ENCODE data around the gene FOCAD.

The FOCAD gene

DNA sequence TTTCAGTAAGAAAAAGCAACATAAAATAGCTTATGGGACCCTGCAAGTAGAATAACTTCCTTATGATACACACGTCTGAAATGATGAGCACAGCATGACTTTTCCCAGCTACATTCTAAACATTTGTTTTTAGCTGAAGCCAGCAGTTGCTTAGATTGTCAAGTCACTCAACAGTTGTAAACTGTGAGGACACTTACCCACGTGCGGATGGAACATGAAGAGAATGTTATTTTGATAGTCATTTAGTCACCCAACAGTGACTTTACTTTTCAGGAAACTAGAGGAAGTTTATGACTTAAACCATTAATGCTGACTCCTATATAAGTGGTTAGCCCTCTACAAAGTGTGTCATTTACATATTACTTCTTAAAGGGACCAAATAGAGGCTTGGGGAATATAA is 344.4 kb downstream of the FOCAD start:
- no peak overlapping the region for H3K4me3 ChIP-seq (ENCODE audit: control insufficient read depth, low read depth, low read length)
- TF ChIP-seq CTCF (IDR thresholded peaks at IDR 0.05; ENCODE audit: control insufficient read depth, insufficient read depth, low read depth, low read length, missing control alignments) = no peak
- DNase-seq (ENCODE audit: low read depth) = no peak

DNA sequence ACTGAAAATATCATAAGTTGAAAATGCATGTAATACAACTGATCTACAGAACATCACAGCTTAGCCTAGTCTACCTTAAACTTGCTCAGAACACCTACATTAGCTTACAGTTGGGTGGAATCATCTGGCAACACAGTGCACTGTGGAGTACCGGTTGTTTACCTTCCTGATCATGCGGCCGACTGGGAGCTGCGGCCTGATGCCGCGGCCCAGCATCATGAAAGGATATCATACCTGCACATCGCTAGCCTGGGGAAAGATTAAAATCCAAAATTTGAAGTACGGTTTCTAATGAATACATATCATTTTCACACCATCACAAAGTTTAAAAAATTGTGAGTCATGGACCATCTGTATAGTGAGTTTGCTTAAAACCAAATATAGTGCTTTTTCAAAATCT is 345.6 kb downstream of the FOCAD start:
- TF ChIP-seq CTCF (IDR thresholded peaks at IDR 0.05; ENCODE audit: control insufficient read depth, insufficient read depth, low read depth, low read length, missing control alignments) = no peak
- H3K4me3 ChIP-seq (ENCODE audit: control insufficient read depth, low read depth, low read length) = no peak overlapping the region
- DNase-seq (ENCODE audit: low read depth) = no peak

DNA sequence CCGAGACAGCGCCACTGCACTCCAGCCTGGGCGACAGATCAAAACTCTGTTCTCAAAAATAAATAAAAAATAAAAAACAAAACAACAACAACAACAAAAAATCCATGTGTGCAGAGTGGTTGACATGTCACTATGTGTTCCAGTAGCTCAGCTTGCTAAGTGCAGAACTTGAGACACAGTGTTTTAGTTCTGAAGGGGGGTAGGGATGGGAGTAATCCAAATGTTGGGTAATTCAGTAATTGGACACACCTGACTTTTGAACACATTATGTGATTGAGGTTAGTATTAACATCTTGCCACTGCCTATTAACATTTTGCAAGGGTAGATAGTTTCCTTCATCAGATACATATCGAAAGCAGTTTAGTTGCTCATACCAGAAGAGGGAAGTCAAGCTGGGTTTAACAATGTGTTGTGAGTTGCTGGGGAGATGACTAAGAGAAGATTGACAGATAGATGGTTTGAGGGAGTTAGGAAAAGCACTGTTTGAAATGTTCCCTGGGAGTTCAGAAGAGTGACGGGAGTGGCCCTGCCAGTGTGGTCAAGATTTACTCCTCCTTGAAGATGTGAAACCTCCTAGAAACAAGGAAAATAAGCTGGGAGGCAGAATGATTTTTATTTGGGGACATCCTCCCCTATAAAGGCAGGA is 346.5 kb downstream of the FOCAD start:
- TF ChIP-seq CTCF (IDR thresholded peaks at IDR 0.05; ENCODE audit: control insufficient read depth, insufficient read depth, low read depth, low read length, missing control alignments) = no peak
- DNase-seq (ENCODE audit: low read depth) = peak; percentile 41
- peak overlapping the region; percentile 49 for H3K4me3 ChIP-seq (ENCODE audit: control insufficient read depth, low read depth, low read length)

DNA sequence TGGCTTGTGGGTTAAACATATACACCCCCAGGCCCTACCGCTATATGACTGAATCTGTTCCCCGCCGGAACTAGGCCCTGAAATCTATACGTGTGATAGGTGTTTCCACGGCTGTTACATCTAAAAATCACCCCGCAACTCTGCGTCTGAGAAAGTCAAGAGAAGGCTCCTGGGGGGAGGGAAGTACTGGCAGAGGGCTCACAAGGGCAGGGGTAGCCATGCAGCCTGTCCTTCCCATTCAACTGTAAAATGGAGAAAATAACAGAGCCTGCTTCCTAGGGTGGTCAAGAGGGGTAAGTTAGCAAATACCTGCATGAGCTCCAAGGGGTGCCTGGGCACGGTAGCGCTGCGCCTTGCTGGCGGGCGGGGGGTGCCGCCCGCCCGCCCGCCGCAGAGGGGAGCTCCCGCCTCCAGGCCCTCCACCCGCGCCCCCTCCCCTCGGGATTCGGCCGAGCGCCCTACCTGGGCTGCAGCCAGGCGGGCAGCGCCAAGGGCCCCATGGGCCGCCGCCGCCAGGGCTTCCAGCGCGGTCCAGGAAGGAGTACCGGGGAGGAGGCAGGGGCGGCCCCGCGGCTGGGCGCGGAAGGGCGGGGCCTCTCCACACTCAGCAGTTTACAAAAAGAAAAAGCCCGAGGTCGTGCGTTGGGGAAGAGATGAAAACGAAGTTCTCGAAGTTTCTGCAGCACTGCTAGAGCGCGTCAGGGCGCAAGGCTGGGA is 347.2 kb downstream of the FOCAD start, which contains the start of gene HACD4:
Gene HACD4, minus strand, starts transcription at position 550 of the 717 bp plus-strand sequence. Its CDS starts 50 bp downstream, at position 500.
- DNase-seq (ENCODE audit: low read depth) = no peak
- peak within 1 kb of the TSS; percentile 49 for H3K4me3 ChIP-seq (ENCODE audit: control insufficient read depth, low read depth, low read length)
- TF ChIP-seq CTCF (IDR thresholded peaks at IDR 0.05; ENCODE audit: control insufficient read depth, insufficient read depth, low read depth, low read length, missing control alignments) = no peak

DNA sequence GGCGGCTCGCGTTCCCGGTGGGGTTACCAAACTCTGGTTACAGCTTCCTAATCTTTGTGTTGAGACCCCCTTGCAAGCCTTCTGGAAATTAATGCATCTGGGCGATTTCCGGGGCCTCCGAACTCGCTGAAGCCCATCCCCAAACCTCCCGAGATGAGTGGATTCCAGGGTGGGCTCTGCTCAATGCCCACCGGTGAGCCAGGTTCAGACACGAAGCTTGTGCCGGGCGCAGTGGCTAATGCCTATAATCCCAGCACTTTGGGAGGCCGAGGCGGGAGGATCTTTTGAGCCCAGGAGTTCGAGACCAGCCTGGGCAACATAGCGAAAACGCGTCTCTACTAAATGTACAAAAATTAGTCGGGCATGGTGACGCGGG is 347.7 kb downstream of the FOCAD start:
- peak overlapping the region; percentile 49 for H3K4me3 ChIP-seq (ENCODE audit: control insufficient read depth, low read depth, low read length)
- no peak for DNase-seq (ENCODE audit: low read depth)
- no peak for TF ChIP-seq CTCF (IDR thresholded peaks at IDR 0.05; ENCODE audit: control insufficient read depth, insufficient read depth, low read depth, low read length, missing control alignments)

- no peak for TF ChIP-seq CTCF (IDR thresholded peaks at IDR 0.05; ENCODE audit: control insufficient read depth, insufficient read depth, low read depth, low read length, missing control alignments)
- no peak for DNase-seq (ENCODE audit: low read depth)
- H3K4me3 ChIP-seq (ENCODE audit: control insufficient read depth, low read depth, low read length) = no peak overlapping the region
Measured at GRCh38 chr9:21037278-21037677, 353.2 kb downstream of the FOCAD start.

Measured in AG09309 (cell line).